GM12878 (cell line): ENCODE measurements around the gene ZNF618. TPM values are rescaled to one million over a fixed set of nuclear protein-coding genes. Genes with fewer than 3 reads are reported as not detected.

Experiments used
- ATAC-seq: fragments of 200-7000 bp; cut with Tn5 transposase; 3 replicates; pipeline ENCODE4 v1.9.1; 2020; ENCODE audit warnings: mild to moderate bottlenecking, moderate library complexity
- BruUV-seq: library from RNA; stranded (reverse); fragments of 400-500 nt; replicated peaks from 2 replicates; lab custom pipeline; 2021; lab: Mats Ljungman, UMichigan
- CTCF ChIA-PET: fragments of 300-600 bp; sonication (Branson Sonifier 250); formaldehyde crosslinking; extraction: SDS; loops from one replicate; lab custom pipeline; 2021; ENCODE audit warnings: inconsistent platforms; lab: Yijun Ruan, JAX
- POLR2A ChIA-PET: fragments of 350-600 bp; formaldehyde crosslinking; extraction: SDS; loops from one replicate; lab custom pipeline; 2021; ENCODE audit warnings: inconsistent platforms; lab: Charles Lee
- RAD21 ChIA-PET: fragments of 300-600 bp; sonication (Branson Sonifier 250); formaldehyde crosslinking; loops from one replicate; lab custom pipeline; 2023; ENCODE audit warnings: antibody characterized with exemption; ENCODE audit not compliant: unreplicated experiment; lab: Charles Lee
- SMC1A ChIA-PET: fragments of 300-600 bp; sonication (Branson Sonifier 250); formaldehyde crosslinking; loops from one replicate; lab custom pipeline; 2023; ENCODE audit not compliant: unreplicated experiment, uncharacterized antibody; lab: Charles Lee
- DNase-seq: peaks from one replicate; pipeline ENCODE4 v3.0.0-alpha.2; 2011; ENCODE audit warnings: low read depth, low spot score
- FAIRE-seq: peaks from 3 replicates; lab custom pipeline; 2011; peaks lifted over from hg19 to GRCh38; lab: Jason Lieb, UNC
- H2AFZ ChIP-seq: 2 replicates; pipeline ENCODE4 v1.6.0; 2011; ENCODE audit warnings: low read depth, low read length, control low read depth; ENCODE audit not compliant: control insufficient read depth
- H3K27ac ChIP-seq: 2 replicates; pipeline ENCODE4 v1.5.1; 2011; ENCODE audit warnings: control low read depth; ENCODE audit not compliant: control insufficient read depth, insufficient read depth
- H3K27me3 ChIP-seq, 2 experiments: replicated peaks in 1 of 2; 2 replicates each; pipeline versions ENCODE4 v1.6.0 to v1.6.1; 2011; ENCODE audit warnings: low read length in 1 of 2; ENCODE audit not compliant: control insufficient read depth in 2 of 2, insufficient read depth in 2 of 2
- H3K36me3 ChIP-seq, 2 experiments: 2 replicates each; pipeline ENCODE4 v1.5.1; 2011; ENCODE audit warnings: low read length in 1 of 2; ENCODE audit not compliant: control insufficient read depth in 2 of 2, insufficient read depth in 2 of 2
- H3K4me1 ChIP-seq: 2 replicates; pipeline ENCODE4 v1.6.1; 2011; ENCODE audit warnings: mild to moderate bottlenecking, low read length, moderate library complexity, mixed read lengths; ENCODE audit not compliant: control insufficient read depth, insufficient read depth
- H3K4me2 ChIP-seq: 2 replicates; pipeline ENCODE4 v1.6.0; 2011; ENCODE audit warnings: control low read depth; ENCODE audit not compliant: control insufficient read depth, insufficient read depth
- H3K4me3 ChIP-seq: fragments of 200-600 bp; sonication (generic); 2 replicates; pipeline ENCODE4 v1.5.1; 2016
- H3K79me2 ChIP-seq: 2 replicates; pipeline ENCODE4 v1.6.0; 2011; ENCODE audit warnings: low read length; ENCODE audit not compliant: control insufficient read depth, insufficient read depth
- H3K9ac ChIP-seq: 2 replicates; pipeline ENCODE4 v1.8.0; 2011; ENCODE audit warnings: low read length, control low read depth, mixed read lengths; ENCODE audit not compliant: control insufficient read depth, insufficient read depth
- H3K9me3 ChIP-seq: replicated peaks from 3 replicates; pipeline ENCODE4 v1.5.1; 2011; ENCODE audit warnings: mild to moderate bottlenecking, low read length; ENCODE audit not compliant: control insufficient read depth, insufficient read depth
- H4K20me1 ChIP-seq: 2 replicates; pipeline ENCODE4 v1.6.0; 2011; ENCODE audit not compliant: control insufficient read depth, insufficient read depth
- BCL3 ChIP-seq: IDR thresholded peaks from 2 replicates; pipeline ENCODE4 v1.6.1; 2011; ENCODE audit warnings: borderline replicate concordance, low read depth, mild to moderate bottlenecking, moderate library complexity, low read length; ENCODE audit not compliant: insufficient read depth, poor library complexity, severe bottlenecking
- EED ChIP-seq: sonication (generic); IDR thresholded peaks from 2 replicates; pipeline ENCODE4 v1.6.1; 2016; ENCODE audit warnings: antibody characterized with exemption, low read depth
- HDAC2 ChIP-seq: fragments of 200-600 bp; sonication (generic); IDR thresholded peaks from 2 replicates; pipeline ENCODE4 v1.6.1; 2017
- MTA2 ChIP-seq: fragments of 450-650 bp; IDR thresholded peaks from 2 replicates; pipeline ENCODE4 v1.6.1; 2016; ENCODE audit warnings: low read depth, mild to moderate bottlenecking, moderate library complexity
- NFXL1 ChIP-seq: fragments of 450-650 bp; IDR thresholded peaks from 2 replicates; pipeline ENCODE4 v1.6.1; 2017; ENCODE audit warnings: antibody characterized with exemption, mild to moderate bottlenecking, borderline replicate concordance
- SPI1 ChIP-seq: IDR thresholded peaks from 2 replicates; pipeline ENCODE4 v1.6.1; 2011; ENCODE audit warnings: low read depth, mild to moderate bottlenecking, low read length, moderate library complexity, borderline replicate concordance; ENCODE audit not compliant: insufficient read depth
- TAF1 ChIP-seq: IDR thresholded peaks from 2 replicates; pipeline ENCODE4 v1.6.1; 2011; ENCODE audit warnings: mild to moderate bottlenecking, low read depth, low read length, borderline replicate concordance
- TCF3 ChIP-seq: IDR thresholded peaks from 2 replicates; pipeline ENCODE4 v1.6.1; 2012; ENCODE audit warnings: low read depth, mild to moderate bottlenecking, low read length, borderline replicate concordance; ENCODE audit not compliant: insufficient read depth
- WGBS: methylation state at CpG from one replicate; pipeline ENCODE4 v1.1.6; 2016; ENCODE audit warnings: low lambda C conversion rate; ENCODE audit not compliant: insufficient replicate concordance, insufficient coverage; ENCODE audit errors: missing lambda C conversion rate; 5-methylcytosine and 5-hydroxymethylcytosine counted together
- in situ Hi-C: fragments of 300-500 bp; cut with MboI; formaldehyde crosslinking; loops from 9 replicates; pipeline ENCODE4 v1.14.3; 2018; ENCODE audit warnings: mixed read lengths
- intact Hi-C: fragments of 100-400 bp; cut with micrococcal nuclease; formaldehyde crosslinking; loops from one replicate; pipeline ENCODE4 v1.14.2; 2022; ENCODE audit not compliant: unreplicated experiment
- polyA plus RNA-seq, 11 experiments: library from polyadenylated mRNA; depleted of rRNA in 4 of 11; unstranded in 6 of 11; stranded (reverse) in 5 of 11; fragments of >200 nt; fragmentation: Nextera tagmentation in 4 of 11; fragmentation: Illumina TruSeq in 1 of 11; extraction: Ambion mirVana in 4 of 11; extraction: Trizol in 1 of 11; gene quantifications; 1 replicate in 1 of 11; 2 replicates in 10 of 11; pipeline versions ENCODE4 v1.2.1 to v1.2.3, GENCODE V29; 2011 to 2016; ENCODE audit warnings: inconsistent platforms in 2 of 11, missing spikeins in 2 of 11, low read depth in 1 of 11
- total RNA-seq, 4 experiments: library from RNA; depleted of rRNA in 3 of 4; stranded (reverse); fragments of >200 nt in 3 of 4; fragmentation: Illumina TruSeq in 1 of 4; extraction: Trizol in 1 of 4; gene quantifications; 2 replicates each; pipeline versions ENCODE4 v1.2.1 to v1.2.3, GENCODE V29; 2013 to 2021

ZNF618 gene
- total and polyA plus RNA-seq, 10 of the 15 experiments (the other 5 are each of a cell fraction or from before 2014, with no cell fraction given), result 0.01 to 0.24 (median 0.06) TPM; not detected in 2

GRCh38 chr9:113915817-113916434 is 39.8 kb downstream of the ZNF618 start:
- CTCF ChIA-PET, result interaction anchor here (0.6 to 1.0 kb wide), 2 partner anchors 108 to 219 kb away, joined by 3 read pairs; no protein-coding TSS in a partner anchor

More at GRCh38 chr9:113915817-113916434, 39.8 kb downstream of the ZNF618 start:
- no peak for ATAC-seq
- in situ Hi-C loops, result no loop called here
- H3K4me3 ChIP-seq, result no peak overlapping the region
- no peaks in the 10 kb centered on the region for H4K20me1 ChIP-seq
- WGBS, result 47% methylated on average over 9 of the region's 9 CpGs
- intact Hi-C loops, result no loop called here
- TF ChIP-seq TCF3 (no peak), EED (no peak), HDAC2 (no peak), TAF1 (no peak), SPI1 (no peak), NFXL1 (no peak), BCL3 (no peak), MTA2 (no peak)
- no peaks in the 10 kb centered on the region for H3K36me3 ChIP-seq
- no peaks in the 10 kb centered on the region; a peak in 2 of 4 replicates for H3K27me3 ChIP-seq
- no peak overlapping the region for H3K27ac ChIP-seq
- no peaks in the 10 kb centered on the region for H3K9me3 ChIP-seq
- RAD21 ChIA-PET, result no interaction called here
- H2AFZ ChIP-seq, result no peak overlapping the region
- no peak overlapping the region for H3K4me2 ChIP-seq
- H3K79me2 ChIP-seq, result no peaks in the 10 kb centered on the region
- no TSS peak for BruUV-seq
- no peak overlapping the region for H3K9ac ChIP-seq
- POLR2A ChIA-PET, result no interaction called here
- DNase-seq, result no peak
- H3K4me1 ChIP-seq, result no peaks in the 10 kb centered on the region
- SMC1A ChIA-PET, result interaction anchor here (1.2 to 1.3 kb wide), 2 partner anchors 12 to 37 kb away, joined by 4 to 5 read pairs; no protein-coding TSS in a partner anchor
- FAIRE-seq, result no peak
